ENCODE measurements around the gene CLBA1.

- TF ChIP-seq POLR2A (IDR thresholded peaks at IDR 0.05) (no peak), CTCF (IDR thresholded peaks at IDR 0.05) (no peak), EP300 (IDR thresholded peaks at IDR 0.05) (no peak)
Measured at GRCh38 chr14:104989236-104989950, 3.8 kb downstream of the CLBA1 start.
